Neural crest cell (in vitro differentiated cells): ENCODE measurements around the gene RAB11FIP3. TPM values are rescaled to one million over a fixed set of nuclear protein-coding genes. Genes with fewer than 3 reads are reported as not detected.

Experiments
- DNase-seq: peaks from one replicate; pipeline ENCODE4 v3.0.0; 2021; ENCODE audit warnings: low read depth, mixed read lengths, low spot score
- H3K27ac Mint-ChIP-seq: one replicate; pipeline ENCODE4 v1.8.0; 2021; ENCODE audit warnings: mild to moderate bottlenecking, mixed read lengths; ENCODE audit not compliant: unreplicated experiment
- H3K27me3 Mint-ChIP-seq: 2 replicates; pipeline ENCODE4 v1.8.0; 2021; ENCODE audit warnings: low read depth, mild to moderate bottlenecking, mixed read lengths
- H3K36me3 Mint-ChIP-seq: 2 replicates; pipeline ENCODE4 v1.8.0; 2021; ENCODE audit warnings: low read depth, mild to moderate bottlenecking, mixed read lengths
- H3K4me1 Mint-ChIP-seq: 2 replicates; pipeline ENCODE4 v1.8.0; 2021; ENCODE audit warnings: mixed read lengths
- H3K4me3 Mint-ChIP-seq: one replicate; pipeline ENCODE4 v1.8.0; 2021; ENCODE audit warnings: mild to moderate bottlenecking, mixed read lengths
- H3K9me3 Mint-ChIP-seq: 2 replicates; pipeline ENCODE4 v1.8.0; 2021; ENCODE audit warnings: mixed read lengths
- CTCF ChIP-seq: fragments of 200-600 bp; sonication (generic); conservative IDR thresholded peaks from 2 replicates; pipeline ENCODE4 v1.5.0; 2021; ENCODE audit warnings: antibody characterized with exemption, mild to moderate bottlenecking
- total RNA-seq: library from RNA; stranded (reverse); gene quantifications from 2 replicates; pipeline ENCODE4 v1.2.1, GENCODE V29; 2021

Gene RAB11FIP3
- total RNA-seq, 1 donor from 2014 or later = 72.2 TPM

GRCh38 chr16:548586-548985 is 123.1 kb downstream of the RAB11FIP3 start:
- Mint-ChIP-seq H3K27me3 (no peaks in the 10 kb centered on the region), H3K36me3 (no peaks in the 10 kb centered on the region), H3K27ac (no peak overlapping the region), H3K4me3 (no peak overlapping the region), H3K9me3 (no peaks in the 10 kb centered on the region), H3K4me1 (no peaks in the 10 kb centered on the region)
- no peak for DNase-seq
- TF ChIP-seq CTCF = no peak

- Mint-ChIP-seq H3K4me1 (peaks cover 6% of the 10 kb centered on the region), H3K27me3 (no peaks in the 10 kb centered on the region), H3K36me3 (no peaks in the 10 kb centered on the region), H3K27ac (no peak overlapping the region), H3K9me3 (no peaks in the 10 kb centered on the region), H3K4me3 (no peak overlapping the region)
- no peak for DNase-seq
- TF ChIP-seq CTCF = no peak
These were observed 124.3 kb downstream of the RAB11FIP3 start for GRCh38 chr16:549544-550263.

GRCh38 chr16:551210-551609 is 125.8 kb downstream of the RAB11FIP3 start:
- H3K36me3 Mint-ChIP-seq = no peaks in the 10 kb centered on the region

GRCh38 chr16:552171-552570 is 126.7 kb downstream of the RAB11FIP3 start:
- no peak overlapping the region for H3K4me3 Mint-ChIP-seq
- no peaks in the 10 kb centered on the region for H3K9me3 Mint-ChIP-seq
- no peak overlapping the region for H3K27ac Mint-ChIP-seq
- H3K27me3 Mint-ChIP-seq = peaks cover 2% of the 10 kb centered on the region
- no peak for TF ChIP-seq CTCF
- H3K4me1 Mint-ChIP-seq = peaks cover 7% of the 10 kb centered on the region
- no peaks in the 10 kb centered on the region for H3K36me3 Mint-ChIP-seq
- no peak for DNase-seq

More at GRCh38 chr16:551210-551609, 125.8 kb downstream of the RAB11FIP3 start:
- H3K4me3 Mint-ChIP-seq = no peak overlapping the region
- TF ChIP-seq CTCF = no peak
- no peaks in the 10 kb centered on the region for H3K27me3 Mint-ChIP-seq
- no peak overlapping the region for H3K27ac Mint-ChIP-seq
- H3K4me1 Mint-ChIP-seq = peaks cover 7% of the 10 kb centered on the region
- H3K9me3 Mint-ChIP-seq = no peaks in the 10 kb centered on the region
- no peak for DNase-seq

- H3K9me3 Mint-ChIP-seq = no peaks in the 10 kb centered on the region
- no peaks in the 10 kb centered on the region for H3K36me3 Mint-ChIP-seq
- H3K4me3 Mint-ChIP-seq = no peak overlapping the region
- DNase-seq = no peak
- TF ChIP-seq CTCF = no peak
- no peak overlapping the region for H3K27ac Mint-ChIP-seq
- H3K27me3 Mint-ChIP-seq = peaks cover 13% of the 10 kb centered on the region
- peaks cover 10% of the 10 kb centered on the region for H3K4me1 Mint-ChIP-seq
These were observed 128.3 kb downstream of the RAB11FIP3 start for GRCh38 chr16:553601-554296.
